T-helper 1 cell (primary cell): ENCODE data around the gene SRRM2.
A peak's percentile ranks its signal among the peaks of the same experiment; 100 is the strongest.

Experiments
- DNase-seq, 5 donors: peaks; one replicate each; pipeline ENCODE4 v3.0.0-alpha.2; 2012 to 2020

SRRM2 gene

DNA sequence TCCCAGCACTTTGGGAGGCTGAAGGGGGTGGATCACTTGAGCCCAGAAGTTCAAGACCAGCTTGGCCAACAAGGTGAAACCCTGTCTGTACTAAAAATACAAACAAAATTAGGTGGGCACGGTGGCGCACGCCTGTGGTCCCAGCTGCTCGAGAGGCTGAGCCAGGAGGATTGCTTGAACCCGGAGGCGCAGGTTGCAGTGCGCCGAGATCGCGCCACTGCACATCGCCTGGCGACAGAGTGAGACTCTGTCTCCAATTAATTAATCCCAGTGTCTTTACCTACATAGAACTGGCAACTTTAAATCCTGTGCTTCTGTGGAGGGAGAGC, 26.2 kb downstream of the SRRM2 start:
- no peak for DNase-seq

DNA sequence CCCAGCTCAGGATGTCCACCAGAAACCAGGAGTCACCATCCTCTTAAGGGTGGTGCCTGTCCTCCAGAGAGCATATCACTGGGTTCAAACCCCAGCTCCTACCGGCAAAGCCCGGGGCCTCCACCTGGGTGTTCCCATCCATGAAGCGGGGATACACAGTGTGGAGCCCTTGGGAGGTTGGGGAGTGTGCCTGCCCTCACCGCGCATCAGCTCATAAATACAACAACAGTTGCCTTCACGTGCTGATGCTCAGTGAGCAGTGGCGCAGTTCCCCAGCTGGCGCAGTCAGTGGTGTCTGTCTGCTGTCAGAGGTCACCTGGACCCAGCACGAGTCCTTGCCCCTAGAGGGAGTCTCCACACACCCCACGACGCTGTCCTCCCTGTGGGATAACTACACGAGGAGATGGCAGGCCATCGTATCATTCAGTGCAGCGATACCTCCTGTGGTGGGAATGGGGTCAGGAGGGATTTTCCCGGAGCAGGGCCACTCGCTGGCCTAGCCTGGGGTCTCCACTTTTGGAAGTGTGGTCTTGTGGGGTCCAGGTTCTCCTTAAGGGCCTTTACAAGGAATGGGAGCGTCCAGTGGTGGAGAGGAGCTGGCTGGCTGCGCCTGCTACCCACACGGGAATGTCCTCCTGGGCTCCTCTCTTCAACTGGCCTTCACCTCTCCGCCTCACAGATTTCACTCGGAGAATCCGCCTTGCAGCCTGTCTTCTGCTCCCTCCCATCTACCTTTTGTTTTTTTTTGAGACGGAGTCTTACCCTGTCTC, 26.9 kb downstream of the SRRM2 start:
- DNase-seq, result no peak

DNA sequence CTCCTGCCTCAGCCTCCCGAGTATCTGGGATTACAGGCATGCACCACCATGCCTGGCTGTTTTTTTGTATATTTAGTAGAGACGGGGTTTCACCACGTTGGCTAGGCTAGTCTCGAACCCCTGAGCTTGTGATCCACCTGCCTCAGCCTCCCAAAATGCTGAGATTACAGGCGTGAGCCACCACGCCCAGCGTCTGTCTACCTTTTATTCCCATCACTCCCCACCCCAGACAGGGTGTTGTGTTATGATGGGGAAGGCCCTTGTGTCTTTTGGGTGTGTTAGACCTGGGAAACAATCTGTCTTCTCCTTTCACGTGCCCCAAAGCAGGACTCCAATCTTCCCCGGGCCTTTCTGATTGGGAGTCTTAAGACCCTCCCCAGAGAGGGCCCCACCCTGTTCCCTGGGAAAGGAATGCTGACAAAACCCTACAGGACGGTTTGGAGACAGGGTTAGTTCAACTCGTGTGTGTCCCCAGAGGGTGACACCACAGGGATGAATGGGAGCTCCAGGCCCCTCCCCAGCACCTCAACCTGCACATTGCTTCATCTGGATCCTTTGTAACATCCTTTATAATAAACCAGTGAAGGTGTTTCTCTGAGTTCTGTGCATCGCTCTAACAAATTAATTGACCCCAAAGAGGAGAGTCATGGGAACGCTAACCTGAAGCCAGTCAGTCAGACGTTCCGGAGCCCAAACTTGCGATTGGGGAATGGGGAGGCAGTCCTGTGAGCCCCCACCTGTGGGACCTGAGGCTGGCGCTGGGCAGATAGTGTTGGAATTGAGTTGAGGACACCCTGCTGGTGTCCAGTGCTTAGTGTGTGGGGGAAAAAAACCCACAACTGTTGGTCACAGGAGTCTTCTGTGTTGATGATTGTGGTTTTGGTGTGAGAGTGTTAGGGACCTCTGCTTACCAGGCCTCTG, 27.8 kb downstream of the SRRM2 start:
- DNase-seq, result no peak

DNA sequence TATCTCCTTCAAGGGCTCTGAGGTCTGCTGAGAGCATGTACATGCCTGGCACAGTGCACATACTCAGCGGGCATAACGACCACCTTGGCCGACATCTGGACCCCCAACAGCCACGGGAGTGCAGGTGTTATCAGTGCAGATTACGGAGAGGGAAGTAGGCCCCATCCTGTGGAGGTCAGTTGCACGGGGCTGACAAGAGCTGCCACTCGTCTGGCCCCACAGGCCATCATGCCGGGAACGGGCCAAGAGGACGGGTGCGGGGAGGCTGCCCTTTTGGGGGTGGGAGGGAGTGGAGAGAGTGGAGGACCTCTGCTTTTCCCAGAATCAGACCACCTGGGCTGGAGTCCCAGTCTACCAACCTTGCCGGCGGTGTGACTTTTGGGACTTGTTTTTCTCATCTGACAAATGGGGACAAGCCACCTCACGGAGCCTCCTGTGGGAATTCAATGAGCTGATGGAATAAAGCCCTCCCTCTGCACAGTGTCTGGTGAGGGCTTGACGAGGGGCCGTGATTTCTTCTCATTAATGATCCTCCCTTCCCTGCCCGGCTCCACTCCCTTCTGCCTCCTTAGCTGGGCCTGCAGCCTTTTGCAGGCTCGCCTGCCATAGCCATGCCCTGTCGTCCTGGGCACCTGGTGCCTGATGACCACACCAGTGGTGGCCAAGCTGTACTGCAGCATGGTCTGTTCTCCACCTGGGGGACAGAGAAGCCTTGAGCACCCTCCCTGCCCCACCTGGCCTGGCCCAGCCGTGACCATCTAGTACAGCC, 30.3 kb downstream of the SRRM2 start:
- DNase-seq, result no peak

DNA sequence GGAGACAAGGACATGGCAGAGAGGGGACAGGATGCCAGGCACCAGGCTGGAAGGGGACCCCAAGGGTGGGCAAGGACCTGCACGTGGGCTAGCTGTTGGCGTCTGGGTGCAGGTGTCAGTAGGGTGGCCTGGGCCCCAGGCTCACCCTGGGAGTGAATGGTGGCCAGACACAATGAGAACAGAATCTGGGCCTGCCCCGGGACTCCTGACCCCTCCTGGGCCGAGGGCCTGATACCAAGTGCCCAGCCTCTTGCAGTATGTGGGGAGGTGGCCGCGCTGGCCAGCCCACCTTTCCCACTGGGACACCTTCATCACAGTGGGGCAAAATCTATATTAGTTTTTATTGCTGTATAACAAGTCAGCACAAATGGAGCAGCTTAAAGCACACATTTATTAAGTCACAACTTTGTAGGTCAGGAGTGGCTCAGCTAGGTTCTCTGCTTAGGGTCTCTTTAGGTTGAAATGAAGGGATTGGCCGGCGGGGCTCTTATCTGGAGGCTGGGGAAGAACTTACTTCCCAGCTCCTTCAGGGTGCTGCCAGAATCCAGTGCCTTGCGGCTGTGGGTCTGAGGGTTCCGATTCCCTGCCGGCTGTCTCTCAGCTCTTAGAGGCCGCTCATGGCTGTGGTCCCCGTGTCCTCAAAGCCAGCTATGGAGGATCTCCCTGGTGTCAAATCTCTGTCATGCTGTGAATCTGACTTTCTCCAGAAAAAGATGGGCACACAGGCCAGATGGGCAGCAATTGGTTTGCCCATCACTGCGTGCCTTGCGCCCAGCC, 31.3 kb downstream of the SRRM2 start:
- DNase-seq, result no peak

DNA sequence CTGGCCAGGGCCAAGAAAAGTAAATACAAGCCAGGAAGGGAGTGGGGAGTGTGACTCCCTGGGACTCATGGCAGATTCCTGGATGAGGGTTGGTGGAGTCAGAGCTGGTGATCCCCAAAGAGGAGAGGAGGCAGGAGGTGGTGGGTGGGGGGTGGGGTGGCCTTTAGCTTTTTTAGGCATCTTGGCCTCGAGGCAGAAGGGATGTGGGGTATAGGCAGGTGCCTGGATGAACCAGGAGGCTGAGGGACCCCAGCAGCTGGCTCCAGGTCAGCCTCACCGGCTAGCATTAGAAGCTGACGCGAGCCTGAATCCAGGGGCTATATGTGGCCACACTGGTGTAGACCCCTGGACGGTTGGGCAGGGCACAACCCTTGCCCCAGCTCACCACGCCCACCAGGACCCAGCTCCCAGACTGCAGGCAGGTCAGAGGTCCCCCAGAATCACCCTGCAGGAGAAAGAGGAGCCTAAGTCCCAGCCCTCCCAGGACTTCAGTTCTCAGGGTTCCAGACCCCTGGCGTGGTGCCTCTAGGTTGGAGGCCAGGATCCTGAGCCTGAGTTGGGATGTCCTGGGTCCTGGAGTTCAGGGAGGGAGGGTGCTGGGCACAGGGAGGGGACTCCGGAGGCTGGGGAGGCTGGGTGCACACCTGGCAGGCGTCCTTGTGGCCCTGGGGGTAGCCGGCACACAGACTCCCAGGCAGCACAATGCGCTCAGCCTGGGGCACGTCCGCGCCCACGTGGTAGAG, 32.1 kb downstream of the SRRM2 start:
- DNase-seq, result no peak

DNA sequence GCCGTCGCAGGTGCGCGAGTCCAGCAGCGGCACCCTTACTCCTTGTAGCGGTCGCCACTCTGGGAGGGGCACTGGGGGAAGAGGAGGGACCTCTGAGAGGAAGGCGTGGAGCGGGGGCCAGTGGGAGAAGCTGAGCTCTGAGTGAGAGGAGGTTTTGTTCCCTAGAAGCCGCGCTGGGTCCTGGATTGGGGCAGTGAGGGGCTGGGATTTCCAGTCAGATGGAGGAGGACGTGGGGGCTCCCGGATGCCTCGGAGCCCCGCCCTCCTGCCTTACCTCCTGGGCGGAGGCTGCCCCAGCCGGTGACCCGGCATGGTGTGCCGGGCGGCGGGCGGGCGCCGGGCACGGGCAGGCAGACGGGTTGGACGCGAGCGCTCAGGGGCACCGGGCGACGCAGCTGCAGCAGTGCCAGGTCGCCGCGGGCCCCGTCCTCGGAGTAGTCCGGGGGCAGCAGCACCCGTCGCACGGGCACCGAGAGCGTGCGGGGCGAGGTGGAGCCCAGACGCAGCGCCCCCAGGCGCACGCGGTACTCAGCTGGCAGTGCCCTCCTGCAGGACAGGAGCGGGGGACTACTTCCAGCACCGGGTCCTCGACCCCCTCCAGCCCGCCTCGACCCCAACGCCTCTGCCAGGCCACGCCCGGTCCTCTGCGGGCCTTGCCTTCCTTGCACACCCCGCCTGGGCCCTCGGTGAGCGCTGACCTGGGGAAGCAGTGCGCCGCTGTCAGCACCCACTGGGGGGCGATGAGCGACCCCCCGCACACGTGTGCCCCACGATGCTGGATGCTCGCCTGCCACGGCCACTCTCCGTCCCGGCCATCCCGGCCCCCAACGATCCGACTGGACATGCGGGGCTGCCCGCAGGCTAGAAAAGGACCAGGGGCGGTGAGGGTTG, 32.9 kb downstream of the SRRM2 start:
- peak in 1 of 5 donors; percentile 16 for DNase-seq

DNA sequence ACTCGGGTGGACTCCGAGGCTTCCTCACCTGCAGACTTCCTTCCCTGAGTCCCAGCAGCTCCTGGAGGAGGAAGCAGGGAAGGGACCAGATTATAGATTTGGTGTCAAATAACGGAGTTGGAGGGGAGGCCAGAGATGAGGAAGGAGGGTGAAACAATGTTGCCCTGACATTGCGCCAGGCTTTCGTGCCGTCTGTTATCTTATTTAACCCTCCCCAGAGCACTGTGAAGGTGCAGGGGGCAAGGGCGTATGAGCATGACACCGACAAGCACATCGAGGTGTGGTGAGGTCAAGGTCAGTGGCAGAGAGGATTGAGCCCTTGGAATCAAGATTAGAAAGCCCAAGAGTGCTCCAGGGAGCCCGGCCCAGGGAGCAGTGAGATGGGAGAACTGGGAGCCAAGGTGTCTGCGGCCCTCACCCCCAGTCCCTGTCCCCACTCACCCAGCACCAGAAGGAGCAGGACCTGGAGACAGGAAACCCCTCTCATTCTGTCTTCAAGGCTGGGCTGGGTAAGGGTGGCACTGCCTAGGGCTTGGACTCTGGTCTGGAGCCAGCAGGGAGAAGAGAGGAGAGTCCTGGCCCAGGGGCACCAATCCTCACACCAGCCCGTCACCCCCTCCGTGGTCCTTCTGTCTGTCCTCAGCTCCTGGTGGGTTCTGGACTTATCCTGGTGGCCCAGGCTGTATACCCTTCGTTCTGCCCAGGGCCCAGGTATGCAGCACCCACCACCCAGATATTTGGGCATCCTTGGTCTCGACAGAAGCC, 33.8 kb downstream of the SRRM2 start:
- DNase-seq, result no peak

DNA sequence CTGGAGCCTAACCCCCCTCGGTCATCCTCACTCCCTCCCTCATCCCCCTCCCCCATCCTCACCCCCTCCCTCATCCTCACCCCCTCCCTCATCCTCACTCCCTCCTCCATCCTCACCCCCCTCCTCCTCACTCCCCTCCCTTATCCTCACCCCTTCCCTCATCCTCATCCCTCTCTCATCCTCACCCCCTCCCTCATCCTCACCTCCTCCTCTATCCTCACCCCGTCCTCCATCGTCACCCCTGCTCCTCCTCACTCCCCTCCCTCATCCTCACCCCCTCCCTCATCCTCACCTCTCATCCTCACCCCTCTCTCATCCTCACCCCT, 34.4 kb downstream of the SRRM2 start:
- DNase-seq, result no peak

DNA sequence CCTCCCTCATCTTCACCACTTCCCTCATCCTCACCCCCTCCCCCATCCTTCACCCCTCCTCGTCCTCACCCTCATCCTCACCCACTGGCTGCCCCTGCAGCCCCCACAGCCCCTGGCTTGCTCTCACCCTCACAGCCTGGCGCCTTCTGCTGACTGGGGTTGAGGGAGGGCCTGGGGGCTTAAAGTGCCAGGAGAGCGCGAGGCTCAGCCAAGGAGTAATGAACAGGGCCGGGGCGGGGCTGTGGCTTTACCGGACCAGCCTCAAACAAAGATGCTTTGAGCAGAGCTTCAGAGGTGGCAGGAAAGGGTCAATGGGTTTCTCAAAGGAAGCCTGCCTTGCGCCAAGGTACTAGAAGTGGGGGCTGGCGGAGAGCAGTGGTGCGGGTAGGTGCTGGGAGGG, 35.0 kb downstream of the SRRM2 start, which contains the start of gene PRSS33:
PRSS33 (minus strand) TSS at position 155 of the 400 bp plus-strand sequence. CDS start 1,013 bp downstream, outside the sequence.
- no peak for DNase-seq

DNA sequence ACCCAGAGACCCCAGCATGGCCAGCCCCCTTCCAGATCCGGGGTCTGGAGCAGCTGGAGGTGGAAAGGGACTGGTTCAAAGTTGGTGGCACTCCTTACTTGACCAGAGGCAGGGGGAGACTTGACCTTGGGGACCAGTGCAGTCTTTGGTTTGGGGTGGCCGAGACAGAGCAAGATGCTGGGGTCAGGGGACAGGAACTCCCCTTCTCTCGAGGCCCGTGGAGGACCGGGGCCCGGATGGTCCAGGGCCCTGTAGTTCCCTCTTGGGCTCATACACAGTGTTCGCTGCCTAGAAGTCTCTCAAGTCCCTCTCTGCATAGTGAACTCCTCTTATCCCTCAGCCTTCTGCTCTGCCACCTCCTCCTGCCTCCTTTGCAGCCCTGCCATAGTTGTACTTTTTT, 35.5 kb downstream of the SRRM2 start:
- no peak for DNase-seq

DNA sequence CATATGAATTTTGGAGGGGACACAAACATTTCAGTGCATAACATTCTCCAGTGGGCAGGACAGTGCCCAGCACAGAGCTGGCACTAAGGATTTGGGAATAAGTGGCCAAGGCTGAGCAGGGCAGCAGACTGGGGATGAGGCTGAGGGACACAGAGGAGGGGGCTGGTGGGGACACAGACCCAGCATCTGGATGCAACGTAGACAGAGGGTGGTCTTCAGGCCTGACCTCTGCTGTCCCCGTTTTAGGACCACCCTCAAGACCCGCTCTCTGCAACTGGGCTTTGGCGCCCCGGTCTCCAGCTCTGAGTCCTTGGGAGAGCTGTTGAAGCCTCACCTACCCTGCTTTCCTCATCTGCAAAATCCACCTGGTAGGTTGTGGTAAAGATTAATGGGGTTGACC, 38.2 kb downstream of the SRRM2 start:
- DNase-seq, result no peak

DNA sequence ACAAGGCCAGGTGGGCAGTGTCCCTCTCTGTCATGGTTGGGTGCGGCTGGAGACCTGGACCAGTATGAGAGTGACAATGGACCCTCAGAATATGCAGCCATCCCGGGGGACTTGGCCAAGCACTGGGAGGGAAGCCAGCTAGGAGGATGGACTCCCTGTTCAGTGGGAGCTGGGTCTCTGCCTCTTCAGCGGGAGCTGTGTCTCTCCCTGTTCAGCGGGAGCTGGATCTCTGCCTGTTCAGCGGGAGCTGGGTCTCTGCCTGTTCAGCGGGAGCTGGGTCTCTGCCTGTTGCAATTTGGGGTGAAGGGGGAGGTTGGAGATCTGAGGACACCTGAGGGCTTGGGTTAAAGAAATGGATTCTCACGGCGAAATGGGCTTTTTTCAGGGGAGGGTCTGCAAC, 38.7 kb downstream of the SRRM2 start:
- no peak for DNase-seq

DNA sequence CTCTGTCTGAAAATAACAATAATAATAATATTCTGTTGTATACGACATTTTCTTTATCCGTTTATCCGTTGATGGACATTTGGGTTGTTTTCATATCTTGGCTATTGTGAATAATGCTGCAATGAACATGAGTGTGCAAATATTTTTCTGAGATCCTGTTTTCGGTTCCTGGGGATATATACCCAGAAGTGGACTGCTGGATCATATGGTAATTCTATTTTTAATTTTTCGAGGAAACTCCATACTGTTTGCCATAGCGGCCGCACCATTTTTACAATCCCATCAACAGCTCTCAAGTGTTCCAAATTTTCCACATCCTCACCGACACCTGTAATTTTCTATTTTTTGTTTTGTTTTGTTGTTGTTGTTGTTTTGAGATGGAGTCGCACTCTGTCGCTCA, 40.5 kb downstream of the SRRM2 start:
- DNase-seq, result no peak

DNA sequence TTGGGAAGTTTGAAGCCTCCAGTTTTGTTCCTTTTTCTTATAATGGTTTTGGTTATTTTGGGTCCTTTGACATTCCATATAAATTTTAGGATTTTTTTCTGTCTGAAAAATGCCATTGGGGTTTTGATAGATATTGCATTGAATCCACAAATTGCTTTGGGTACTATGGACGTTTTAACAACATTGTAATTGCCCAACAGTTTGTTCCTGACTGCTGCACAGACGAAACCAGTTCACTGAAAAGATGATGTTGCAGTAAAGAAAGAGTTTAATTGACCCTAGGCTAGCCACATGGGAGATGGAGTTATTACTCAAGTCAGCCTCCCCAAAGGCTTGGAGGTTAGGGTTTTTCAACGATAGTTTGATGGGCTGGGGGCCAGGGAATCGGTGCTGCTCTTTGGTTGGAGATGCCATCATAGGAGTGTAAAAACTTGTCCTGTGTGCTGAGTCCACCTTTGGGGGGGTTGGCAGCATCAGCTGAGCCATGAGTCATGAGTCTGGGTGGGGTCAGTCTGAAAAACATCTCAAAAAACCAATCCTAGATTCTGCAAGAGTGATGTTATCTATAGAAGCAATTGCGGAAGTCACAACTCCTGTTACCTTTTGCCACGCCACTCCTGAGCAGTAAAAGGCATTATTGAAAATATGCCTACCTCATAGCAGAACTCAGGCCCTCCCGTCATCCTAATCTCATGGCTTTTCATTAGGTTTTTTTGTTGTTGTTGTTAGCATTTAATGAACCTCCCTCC, 43.1 kb downstream of the SRRM2 start:
- DNase-seq, result no peak

DNA sequence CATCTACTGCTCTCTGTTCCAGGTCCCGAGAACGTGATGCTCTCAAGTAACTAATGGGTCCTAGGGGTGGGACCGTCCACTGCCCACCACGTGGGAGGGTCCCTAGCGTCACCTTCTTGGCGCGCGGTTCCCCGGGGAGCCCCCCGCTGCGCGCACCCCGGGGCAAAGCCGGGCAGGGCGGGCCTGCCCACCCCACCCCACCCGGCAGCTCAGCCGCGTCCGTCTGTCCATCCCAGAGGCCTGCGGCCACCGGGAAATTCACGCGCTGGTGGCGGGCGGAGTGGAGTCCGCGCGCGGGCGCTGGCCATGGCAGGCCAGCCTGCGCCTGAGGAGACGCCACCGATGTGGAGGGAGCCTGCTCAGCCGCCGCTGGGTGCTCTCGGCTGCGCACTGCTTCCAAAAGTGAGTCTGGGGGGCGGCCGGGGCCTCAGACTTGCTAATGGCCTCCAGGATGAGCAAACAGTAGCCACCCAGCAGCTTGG, 46.3 kb downstream of the SRRM2 start:
- DNase-seq, result no peak

DNA sequence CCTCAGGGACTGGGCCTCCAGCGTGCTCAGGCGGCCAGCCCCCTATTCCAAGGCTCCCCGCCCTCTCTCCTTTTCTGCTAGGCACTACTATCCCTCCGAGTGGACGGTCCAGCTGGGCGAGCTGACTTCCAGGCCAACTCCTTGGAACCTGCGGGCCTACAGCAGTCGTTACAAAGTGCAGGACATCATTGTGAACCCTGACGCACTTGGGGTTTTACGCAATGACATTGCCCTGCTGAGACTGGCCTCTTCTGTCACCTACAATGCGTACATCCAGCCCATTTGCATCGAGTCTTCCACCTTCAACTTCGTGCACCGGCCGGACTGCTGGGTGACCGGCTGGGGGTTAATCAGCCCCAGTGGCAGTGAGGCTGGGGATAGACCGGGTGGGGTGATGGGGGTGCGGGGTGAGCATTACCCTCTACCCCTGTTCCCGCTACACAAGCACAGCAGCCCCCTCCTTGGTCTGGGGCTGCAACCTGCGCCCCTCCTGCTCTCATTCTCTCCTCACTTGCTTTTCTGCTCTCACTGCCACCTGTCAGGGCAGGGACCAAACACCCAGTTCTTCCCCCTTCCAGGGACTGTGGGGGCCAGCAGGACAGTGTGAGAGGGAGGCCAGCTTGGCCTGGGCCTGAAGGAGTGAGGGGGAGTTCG, 46.9 kb downstream of the SRRM2 start:
- DNase-seq, result no peak

DNA sequence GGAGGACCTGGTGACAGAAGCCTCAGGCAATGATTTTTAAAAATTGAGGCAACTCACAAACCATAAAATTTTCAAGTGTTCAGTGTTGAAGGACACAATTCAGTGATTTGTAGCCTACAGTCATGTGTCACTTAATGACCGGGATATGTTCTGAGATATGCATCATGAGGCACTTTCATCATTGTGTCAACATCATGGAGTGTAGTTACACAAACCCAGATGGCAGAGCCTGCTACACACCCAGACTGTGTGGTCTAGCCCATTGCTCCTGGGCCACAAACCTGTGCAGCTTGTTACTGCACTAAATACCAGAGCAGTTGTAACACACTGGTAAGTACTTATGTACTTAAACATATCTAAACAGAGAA, 47.4 kb downstream of the SRRM2 start:
- no peak for DNase-seq
